ENCODE results near the gene TMEM74B. TPM values are rescaled to one million over a fixed set of nuclear protein-coding genes. Genes with fewer than 3 reads are reported as not detected.

Gene TMEM74B
- total RNA-seq, 1 experiment from 2014 or later, result 0.06 TPM

DNA sequence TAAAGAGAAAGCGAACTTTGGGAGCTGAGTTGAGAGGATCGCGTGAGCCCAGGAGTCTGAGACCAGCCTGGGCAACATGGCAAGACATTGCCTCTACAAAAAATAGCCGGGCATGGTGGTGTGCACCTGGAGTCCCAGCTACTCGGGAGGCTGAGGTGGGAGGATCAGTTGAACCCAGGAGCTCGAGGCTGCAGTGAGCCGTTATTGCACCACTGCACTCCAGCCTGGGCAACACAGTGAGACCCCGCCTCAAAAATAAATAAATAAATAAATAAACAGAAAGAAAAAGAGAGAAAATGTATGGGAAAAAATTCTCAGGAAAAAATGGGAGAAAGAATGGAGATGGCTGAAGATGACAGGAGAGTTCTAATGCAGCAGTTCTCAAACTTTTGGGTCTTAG, 21.0 kb upstream of the TMEM74B start:
- no peak for DNase-seq (ENCODE audit: low read depth)

DNA sequence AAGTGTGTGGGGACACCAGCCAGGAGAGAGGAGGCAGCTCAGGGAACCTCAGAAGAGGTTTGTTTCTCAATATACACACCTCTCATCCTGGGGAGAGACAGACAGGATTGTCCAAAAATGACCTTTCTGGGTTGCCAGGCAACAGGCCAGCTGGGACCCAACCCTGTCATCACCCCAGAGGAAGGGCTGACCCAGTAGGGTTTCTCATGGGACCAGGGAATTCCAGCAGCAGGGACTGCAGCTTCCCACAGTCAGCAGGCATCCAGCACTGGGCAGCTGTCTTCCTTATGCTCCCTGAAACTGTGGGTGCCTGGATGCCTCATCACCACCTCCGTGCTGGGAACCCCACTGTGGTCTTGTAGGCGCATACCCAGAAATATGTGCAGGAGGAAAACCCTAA, 19.8 kb upstream of the TMEM74B start:
- DNase-seq (ENCODE audit: low read depth), result no peak

DNA sequence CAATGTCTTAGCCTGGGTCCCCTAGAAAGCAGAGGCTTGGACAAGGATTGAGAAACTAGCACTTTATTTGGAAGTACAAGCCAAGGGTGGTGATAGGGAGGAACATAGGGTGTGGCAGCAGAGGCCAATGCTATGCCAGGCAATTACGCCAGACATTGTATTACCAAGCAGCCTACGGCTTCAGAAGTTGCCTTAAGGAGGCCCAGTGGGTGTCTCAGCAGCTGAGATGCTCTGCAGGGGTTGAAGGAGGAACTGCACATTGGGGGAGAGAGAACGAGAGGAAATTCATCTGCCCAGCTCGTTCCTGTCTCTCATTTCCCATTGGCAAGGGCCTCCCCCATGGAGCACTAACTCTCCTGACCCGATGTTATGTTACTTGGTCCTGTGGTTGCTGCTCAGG, 19.3 kb upstream of the TMEM74B start:
- DNase-seq (ENCODE audit: low read depth), result no peak

- no peak for DNase-seq (ENCODE audit: low read depth)
Measured at GRCh38 chr20:1203630-1204029, 18.8 kb upstream of the TMEM74B start.

DNA sequence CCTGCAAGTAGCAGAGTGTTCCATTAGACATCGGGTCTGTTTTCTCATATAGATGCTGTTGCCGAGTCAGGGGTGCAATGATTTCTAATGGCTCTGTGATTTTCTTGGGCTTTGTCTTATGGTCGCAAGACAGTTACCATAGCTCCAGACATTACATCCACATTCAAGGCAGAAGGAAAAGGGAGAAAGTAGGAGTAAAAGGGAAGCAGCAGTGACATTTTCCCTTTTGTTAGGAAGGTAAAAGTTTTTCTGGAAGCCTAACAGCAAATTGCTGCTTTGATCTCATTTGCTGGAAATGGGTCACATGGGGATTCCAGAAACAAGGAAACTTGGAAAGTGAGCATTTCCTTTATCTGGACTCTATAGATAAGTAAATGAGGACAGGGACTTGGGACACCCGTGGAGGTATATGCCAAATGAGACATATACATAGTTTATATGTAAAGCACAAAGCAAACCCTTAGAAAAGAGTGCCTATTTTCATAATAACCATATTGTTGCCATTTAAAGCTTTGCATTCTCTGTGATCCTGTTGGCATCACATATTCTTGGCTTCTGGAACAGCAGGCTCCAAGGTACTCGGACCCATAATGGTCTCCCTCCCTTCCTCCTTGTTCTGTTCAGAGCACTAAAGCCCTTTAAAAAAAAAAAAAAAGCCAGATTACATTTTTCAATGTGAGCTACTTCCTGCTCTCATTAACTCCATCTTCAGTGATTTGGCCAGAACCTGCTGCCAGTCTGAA, 18.2 kb upstream of the TMEM74B start, which contains the start of gene C20orf202:
TSS of gene C20orf202 (plus strand) at position 693 of the 743 bp plus-strand sequence. CDS start 132 bp downstream, outside the sequence.
- DNase-seq (ENCODE audit: low read depth), result no peak

DNA sequence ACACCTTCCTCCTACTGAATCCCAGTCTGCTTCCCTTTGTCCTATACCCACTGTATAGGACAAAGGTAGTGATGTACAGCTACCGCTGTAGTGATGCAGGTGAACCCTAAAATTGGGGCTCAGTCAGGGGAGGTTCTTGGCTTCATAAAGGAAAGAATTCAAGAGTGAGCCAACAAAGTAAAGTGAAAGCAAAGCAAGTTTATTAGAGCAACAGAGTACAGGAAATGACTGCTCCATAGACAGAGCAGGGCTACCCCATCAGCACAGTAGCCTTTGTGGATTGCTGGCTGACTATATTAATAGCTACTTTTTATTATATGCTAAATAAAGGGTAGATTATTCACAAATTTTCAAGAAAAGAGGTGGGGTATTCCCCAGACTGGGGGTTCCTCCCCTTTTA, 15.2 kb upstream of the TMEM74B start:
- no peak for DNase-seq (ENCODE audit: low read depth)

GRCh38 chr20:1199212-1199873, 14.6 kb upstream of the TMEM74B start:
- no peak for DNase-seq (ENCODE audit: low read depth)

- no peak for DNase-seq (ENCODE audit: low read depth)
Measured at GRCh38 chr20:1198751-1199150, 14.0 kb upstream of the TMEM74B start.

DNA sequence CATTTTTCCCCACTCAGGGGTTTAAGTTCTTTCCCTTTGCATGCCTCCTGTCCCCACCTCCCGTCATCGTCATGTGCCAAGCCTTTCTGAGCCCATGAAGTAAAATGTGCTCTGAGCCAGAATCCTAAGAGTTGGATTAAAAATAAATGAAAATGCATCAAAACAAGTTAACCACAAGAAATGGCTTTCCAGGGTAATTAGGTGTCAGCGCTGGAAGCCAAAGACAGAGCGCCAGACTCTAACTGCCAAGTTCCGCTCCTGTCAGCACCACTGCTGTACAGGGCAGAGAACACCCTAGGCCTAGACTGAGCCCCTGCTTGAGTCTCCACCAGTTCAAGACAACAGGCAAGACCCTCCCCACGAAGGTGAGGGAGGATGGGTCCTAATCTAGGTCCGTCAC, 13.0 kb upstream of the TMEM74B start:
- no peak for DNase-seq (ENCODE audit: low read depth)

DNA sequence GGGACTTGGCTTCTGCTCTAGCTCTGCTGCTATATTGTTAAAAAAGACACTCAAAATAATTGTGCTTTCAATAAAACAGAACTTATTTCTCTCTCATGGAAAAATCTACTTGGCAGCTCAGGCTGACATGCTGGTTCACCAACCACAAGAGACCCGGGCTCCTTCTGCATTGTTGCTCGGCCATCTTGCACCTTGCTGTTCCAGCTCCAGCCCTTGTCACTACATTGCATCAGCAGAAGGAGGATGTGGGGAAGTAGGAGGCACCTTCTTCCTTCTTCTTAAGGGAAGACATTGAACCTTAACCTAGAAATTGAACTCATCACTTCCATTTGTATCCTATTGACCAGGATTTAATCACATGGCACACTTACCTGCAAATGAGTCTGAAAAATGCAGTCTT, 11.9 kb upstream of the TMEM74B start:
- no peak for DNase-seq (ENCODE audit: low read depth)

DNA sequence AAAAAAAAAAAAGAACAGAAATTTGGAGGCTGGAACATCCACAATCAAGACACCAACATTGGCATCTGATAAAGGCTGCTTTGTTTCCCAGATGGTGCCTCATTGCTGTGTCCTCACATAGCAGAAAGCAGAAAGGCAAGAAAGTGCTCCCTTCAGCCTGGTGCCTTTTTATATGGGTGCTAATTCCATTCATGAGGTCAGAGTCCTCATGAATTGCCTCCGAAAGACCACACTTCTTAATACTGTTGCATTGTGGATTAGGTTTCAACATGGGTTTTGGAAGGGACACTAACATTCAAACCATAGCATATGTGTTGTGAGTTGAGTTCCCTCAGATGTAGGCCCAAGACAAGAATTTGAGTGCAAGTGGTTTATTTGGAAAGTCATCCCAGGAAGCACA, 10.4 kb upstream of the TMEM74B start:
- DNase-seq (ENCODE audit: low read depth), result no peak

DNA sequence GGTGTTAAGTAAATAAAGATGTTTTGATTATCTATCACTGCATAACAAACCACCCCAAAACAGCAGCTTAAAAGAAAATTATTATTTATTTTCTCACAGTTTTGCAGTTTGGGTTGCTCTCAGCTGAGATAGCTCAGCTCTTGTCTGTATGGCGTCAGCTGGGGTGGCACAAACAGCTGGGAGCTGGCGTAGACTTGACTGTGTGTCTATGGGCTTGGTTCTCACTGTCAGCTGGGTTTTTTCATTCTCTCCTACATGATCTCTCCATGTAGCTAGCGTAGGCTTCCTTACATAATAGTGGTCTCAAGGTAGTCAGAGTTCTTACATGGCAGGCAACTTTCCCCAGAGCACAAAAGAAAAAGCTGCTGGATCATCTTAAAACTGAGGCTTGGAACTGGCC, 6.5 kb upstream of the TMEM74B start:
- DNase-seq (ENCODE audit: low read depth), result no peak

- no peak for DNase-seq (ENCODE audit: low read depth)
Measured at GRCh38 chr20:1190847-1191246, 6.1 kb upstream of the TMEM74B start.

GRCh38 chr20:1189827-1190226, 5.0 kb upstream of the TMEM74B start:
- DNase-seq (ENCODE audit: low read depth), result no peak

- no peak for DNase-seq (ENCODE audit: low read depth)
Measured at GRCh38 chr20:1188347-1188746, 3.6 kb upstream of the TMEM74B start.

GRCh38 chr20:1187605-1188171, 2.9 kb upstream of the TMEM74B start:
- DNase-seq (ENCODE audit: low read depth), result no peak

DNA sequence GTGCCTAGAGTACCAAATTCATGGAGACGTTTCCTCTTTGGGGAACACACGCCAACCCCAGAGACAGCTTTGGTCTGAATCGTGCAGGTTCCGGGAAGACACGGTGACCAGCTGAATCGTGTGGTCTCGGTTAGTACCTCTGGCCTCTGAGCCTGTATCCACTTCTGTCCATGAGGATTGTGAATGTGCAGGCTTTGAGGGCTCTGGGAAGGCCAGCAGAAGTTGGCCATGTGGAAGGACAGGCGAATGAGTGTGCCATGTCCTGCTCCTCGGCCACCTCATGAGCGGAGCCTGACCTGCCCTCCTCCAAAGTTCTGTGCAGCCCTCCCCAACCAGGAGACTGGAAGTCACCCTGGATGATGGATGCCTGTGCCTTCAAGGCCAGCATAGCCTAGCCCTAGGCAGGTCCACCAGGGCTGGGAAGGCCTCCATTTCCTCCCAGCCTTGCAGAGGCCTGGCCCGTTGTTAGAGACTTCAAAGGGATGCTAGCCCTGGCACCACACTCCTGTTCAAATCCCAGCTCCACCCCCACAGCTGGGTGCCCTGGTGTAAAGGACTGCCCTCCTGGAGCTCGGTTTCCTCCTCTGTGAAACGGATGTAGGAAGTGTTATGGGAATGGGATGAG, 1.7 kb upstream of the TMEM74B start:
- no peak for DNase-seq (ENCODE audit: low read depth)

- peak; percentile 73 for DNase-seq (ENCODE audit: low read depth)
Measured at GRCh38 chr20:1185790-1186334, 1.1 kb upstream of the TMEM74B start.

- peak; percentile 16 for DNase-seq (ENCODE audit: low read depth)
Measured at GRCh38 chr20:1185316-1185741, 548 bp upstream of the TMEM74B start.

DNA sequence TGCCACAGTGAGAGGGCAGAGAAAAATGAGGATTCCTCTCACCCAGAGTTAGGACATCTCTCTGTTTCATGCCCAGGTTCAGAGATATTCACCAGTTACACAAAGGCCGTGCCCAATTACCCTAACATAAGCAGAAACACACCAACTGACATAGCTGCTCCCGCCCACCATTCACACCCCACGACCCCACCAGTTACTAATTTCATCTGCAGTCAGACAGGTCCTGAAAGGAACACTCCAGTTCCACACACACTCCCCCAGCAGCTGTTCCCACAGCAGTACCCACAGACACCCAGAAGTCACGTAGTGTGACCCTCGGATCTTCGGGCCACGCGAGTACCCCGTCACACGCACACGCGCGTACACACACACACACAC, 532 bp downstream of the TMEM74B start:
- DNase-seq (ENCODE audit: low read depth), result no peak

- no peak for DNase-seq (ENCODE audit: low read depth)
Measured at GRCh38 chr20:1183153-1183552, 1.6 kb downstream of the TMEM74B start.

GRCh38 chr20:1182106-1182505, 2.7 kb downstream of the TMEM74B start:
- DNase-seq (ENCODE audit: low read depth), result no peak

Data from Daoy (cell line).